Cerebellar nuclear complex (tissue), 1 donor: ENCODE results near the gene ACAD11.
A peak's percentile ranks its signal among the peaks of the same experiment; 100 is the strongest.

ENCODE experiments used
- DNase-seq, 2 experiments: peaks; one replicate each; lab custom pipeline; 2025; lab: John Stamatoyannopoulos, UW

The ACAD11 gene, protein sequence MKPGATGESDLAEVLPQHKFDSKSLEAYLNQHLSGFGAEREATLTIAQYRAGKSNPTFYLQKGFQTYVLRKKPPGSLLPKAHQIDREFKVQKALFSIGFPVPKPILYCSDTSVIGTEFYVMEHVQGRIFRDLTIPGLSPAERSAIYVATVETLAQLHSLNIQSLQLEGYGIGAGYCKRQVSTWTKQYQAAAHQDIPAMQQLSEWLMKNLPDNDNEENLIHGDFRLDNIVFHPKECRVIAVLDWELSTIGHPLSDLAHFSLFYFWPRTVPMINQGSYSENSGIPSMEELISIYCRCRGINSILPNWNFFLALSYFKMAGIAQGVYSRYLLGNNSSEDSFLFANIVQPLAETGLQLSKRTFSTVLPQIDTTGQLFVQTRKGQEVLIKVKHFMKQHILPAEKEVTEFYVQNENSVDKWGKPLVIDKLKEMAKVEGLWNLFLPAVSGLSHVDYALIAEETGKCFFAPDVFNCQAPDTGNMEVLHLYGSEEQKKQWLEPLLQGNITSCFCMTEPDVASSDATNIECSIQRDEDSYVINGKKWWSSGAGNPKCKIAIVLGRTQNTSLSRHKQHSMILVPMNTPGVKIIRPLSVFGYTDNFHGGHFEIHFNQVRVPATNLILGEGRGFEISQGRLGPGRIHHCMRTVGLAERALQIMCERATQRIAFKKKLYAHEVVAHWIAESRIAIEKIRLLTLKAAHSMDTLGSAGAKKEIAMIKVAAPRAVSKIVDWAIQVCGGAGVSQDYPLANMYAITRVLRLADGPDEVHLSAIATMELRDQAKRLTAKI

DNA sequence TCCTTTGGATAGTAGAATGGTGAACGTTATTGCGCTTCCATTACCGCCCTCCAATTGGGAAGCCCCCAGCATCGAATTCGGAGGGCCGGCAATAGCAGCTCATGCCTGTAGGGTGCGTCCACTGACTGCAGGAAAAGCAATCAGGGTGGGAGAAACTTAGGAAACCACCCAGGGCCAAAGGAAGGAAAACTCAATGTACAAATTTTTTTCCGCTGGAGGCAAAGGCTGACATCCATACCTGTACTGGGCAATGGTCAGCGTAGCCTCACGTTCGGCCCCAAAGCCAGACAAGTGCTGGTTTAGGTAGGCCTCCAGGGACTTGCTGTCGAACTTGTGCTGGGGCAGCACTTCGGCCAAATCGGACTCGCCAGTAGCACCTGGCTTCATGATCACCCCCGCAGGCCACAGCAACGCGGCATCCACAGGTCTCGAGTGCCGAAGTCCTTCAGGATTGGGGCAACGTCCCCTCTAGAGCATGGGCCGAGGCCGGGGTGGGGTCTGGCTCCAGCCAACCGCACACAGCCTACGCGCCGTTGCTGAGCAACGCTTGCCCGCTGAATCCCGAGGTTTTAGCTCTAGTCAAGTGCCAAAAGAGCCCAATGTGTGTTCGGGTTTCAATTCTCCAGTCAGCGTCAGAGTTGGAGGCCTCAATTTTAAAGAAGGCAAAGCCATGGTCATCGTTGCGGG is at the start of gene ACAD11:
TSS of gene ACAD11 (minus strand) at position 445 of the 687 bp plus-strand sequence. CDS start at position 387, 58 bp downstream.
- DNase-seq: peak in 1 of 2 experiments; percentile 46

DNA sequence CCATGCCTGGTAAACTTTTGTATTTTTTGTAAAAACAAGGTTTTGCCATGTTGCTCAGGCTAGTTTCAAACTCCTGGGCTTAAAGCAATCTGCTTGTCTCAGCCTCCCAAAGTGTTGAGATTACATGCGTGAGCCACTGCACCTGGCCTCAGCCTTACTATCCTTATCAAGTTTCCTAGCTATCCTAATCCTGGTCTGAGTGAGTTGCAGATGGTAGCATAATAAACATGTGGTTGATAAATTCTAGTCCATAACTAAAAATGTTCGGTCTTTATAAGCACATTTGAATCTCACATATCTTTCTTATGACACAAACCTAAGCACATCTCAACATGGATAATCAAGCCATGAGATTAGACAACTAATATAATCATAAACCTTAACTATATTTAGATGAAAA is 44.1 kb upstream of the ACAD11 start:
- DNase-seq: no peak

DNA sequence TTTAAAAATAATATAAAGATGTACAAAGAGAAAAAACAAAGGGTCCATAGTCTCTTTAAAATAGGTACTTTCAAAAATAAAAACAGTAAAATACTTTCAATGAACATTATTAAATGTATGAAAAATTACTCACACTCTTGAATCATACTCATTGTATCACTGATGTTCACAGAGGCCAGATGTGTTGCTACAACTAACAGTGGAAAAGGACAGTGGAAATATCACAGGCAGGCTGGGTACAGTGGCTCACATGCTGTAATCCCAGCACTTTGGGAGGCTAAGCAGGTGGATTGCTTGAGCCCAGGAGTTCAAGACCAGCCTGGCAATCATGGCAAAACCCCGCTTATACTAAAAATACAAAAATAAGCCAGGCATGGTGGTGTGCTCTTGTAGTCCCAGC is 35.8 kb upstream of the ACAD11 start:
- no peak for DNase-seq

DNA sequence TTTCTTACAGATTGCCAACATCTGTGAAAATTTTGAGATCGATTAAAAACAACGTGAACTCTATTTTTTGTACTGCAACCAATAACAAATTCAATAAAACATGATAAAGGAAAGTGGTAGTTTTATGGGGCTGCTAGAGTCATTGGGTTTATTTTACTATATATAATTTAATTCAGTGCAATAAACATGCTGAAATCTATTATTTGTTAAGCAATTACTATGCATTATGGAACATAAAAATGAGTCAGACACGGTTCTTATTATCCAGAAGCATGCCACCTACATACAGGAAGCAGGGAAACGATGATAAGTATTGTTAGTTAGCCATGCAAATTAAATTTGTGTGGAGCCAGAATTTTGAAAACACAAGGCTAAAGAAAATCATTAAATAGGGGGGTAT is 35.4 kb upstream of the ACAD11 start:
- DNase-seq: no peak

DNA sequence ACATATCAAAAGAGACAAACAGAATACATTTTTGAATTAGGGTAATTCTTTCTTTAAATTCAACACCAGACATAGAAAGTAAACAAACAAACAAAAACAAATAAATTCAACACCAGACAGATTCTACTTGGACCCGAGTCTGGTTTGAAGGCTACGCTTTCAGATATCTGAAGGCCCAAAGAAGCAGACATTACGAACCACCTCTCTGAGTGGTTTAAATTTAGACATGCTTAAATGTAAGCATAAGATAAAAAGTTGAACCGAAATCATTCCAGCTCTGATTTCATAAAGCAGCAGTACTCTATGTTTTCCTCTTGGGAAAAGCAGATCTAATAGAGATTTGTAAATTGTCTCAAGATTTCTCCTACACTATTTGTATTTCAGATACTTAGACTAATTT is 30.4 kb upstream of the ACAD11 start:
- no peak for DNase-seq

DNA sequence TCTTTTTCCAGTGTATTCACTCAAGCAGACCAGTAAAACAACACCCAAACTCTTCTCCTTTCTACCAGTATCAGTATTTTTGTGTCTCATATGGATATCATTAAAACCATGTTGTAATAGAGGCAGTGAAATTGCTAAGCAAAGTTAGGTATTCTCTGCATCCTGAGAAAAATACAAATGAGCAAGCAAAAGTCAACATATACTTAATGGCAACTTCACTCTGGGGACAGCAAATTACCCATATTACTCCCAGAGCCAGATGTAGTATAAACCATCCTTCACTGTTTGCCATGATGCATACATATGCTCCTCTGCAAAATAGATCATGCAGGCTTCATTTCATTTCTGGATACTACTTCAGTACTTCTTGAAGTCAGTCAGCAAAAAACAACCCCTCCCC is 22.6 kb upstream of the ACAD11 start:
- no peak for DNase-seq

DNA sequence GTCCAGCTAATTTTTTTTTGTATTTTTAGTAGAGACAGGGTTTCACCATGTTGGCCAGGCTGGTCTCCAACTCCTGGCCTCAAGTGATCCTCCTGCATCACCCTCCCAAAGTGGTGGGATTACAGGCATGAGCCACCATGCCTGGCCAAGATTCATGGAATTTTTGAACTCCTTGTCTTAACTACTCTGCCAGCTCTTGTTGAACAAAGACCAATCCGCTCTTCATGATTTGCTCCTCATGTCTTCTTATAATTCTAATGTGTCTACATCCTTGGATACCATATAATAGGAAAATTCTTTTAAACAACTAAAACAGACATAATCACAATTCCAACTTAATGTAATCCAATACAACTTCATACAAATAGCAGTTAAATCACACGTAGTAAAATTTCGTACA is 21.8 kb upstream of the ACAD11 start:
- DNase-seq: no peak

DNA sequence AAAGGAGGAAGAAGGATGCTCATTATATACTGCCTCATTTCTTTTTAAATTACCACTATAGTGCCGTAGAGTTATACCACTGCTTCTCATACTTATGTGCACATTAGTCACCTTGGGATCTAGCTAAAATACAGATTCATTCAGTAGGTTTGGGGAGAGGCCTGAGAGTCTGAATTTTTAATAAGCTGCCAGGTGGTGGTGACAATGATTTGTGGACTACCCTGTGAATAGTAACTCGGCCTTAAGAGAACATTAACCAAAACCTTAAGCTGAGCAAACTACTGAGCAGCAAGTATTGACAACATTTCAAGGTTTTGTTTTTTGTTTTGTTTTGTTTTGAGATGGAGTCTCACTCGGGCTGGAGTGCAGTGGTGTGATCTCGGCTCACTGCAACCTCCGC is 20.3 kb upstream of the ACAD11 start:
- no peak for DNase-seq

DNA sequence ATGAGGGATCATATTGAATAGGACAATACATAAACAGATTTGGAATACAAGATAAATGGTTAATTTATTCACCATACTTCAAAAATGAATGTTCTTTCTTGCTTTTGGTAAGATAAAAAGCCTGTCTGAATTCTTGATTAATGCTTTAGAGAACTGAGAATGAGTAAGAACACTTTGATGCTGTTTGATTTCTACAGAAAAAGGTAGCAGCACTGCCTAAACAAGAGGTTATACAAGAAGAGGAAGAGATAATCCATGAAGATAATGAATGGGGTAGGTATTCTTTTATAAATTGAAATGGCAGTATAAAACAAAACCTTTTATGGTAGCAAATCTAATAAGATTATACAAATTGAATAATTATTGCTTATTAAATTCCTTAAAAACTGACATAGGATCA is 15.8 kb upstream of the ACAD11 start:
- no peak for DNase-seq

DNA sequence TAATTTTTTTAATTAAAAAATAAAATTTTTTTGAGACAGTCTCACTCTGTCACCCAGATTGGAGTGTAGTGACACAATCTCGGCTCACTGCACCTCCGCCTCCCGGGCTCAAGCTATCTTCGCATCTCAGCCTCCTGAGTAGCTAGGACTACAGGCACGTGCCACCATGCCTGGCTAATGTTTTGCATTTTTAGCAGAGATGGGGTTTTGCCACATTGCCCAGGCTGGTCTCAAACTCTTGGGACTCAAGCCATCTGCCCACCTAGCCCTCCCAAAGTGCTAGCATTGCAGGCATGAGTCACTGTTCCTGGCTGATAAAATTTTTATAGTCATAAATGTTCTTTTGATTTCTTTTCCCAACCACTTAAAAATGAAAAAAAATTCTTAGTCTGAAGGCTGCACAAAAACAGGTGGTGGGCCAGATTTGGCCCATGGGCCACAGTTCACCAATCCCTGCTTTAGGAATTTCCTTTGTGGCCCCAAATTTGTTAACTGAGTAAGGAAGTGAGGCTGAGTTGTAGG is 9.7 kb upstream of the ACAD11 start:
- DNase-seq: no peak

DNA sequence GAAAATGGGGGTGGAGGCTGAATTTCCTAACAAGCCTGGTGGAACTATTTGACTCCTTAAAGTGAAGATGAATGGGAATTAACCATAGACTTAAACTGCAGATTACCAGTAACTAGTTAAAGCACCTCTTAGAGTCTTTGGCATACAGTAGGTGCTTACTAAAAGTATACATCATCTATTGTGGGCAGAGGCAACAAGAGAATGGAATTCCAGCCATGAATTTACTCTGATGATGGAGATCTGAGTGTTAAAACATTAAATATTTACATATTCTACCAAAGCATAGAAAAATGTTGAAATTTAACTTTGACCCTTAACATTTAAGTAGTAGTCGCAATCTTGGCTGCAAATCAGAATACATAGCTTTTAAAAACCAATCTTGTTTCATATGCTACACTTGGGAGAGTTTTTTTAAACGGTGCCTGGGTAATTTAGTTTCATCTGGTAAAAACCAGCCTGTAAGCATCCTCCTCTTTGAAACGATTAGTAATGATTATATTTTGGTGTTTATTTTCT is 5.7 kb upstream of the ACAD11 start:
- DNase-seq: no peak

DNA sequence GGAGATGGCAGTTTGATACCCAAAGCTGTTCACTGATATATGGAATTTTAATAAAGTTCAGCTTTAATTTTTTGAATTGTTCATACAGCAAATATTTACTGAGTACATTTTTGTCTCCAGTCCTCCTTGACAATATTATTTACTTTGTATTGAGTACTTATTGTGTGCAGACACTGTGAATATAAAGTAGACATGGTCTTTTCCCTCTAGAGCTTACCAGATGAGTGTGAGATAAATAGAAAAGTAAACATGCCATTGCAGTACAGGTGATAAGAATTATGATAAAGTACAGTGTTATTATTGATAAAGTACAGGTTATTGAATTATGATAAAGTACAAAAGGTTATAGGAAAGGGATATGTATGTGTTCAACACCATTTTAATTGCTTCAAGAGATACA is 2.6 kb upstream of the ACAD11 start:
- no peak for DNase-seq

DNA sequence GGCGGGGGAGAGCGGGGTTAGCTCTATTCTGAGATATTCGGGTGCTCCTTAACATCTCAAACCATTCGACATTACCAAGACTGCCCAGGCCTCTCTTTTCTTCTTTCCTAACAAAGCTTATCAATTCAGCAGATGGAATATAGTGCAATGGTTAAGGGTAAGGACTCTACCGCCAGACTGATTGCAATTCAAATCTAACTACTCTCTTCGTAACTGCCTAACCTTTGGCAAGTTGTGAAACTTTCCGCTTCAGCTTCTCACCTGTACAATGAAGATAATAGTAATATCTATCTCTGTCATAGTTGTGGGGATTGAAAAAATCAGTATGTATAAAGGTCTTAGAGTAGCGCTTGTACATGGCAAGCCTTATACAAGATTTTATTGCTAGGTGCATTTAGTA is 1.5 kb upstream of the ACAD11 start:
- no peak for DNase-seq

DNA sequence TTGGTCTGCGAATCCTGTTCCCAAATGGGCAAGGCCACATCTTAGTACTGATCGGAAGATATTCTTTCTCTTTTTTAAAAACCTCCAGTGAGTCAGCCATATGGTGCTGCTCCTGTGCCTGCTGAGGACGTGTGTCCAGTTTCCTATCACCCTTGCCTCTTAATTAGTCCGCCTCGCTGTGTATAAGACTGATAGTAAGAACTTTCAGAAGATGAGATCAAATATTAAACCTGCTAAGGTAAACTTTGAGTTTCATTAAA is 1.1 kb upstream of the ACAD11 start:
- DNase-seq: no peak

DNA sequence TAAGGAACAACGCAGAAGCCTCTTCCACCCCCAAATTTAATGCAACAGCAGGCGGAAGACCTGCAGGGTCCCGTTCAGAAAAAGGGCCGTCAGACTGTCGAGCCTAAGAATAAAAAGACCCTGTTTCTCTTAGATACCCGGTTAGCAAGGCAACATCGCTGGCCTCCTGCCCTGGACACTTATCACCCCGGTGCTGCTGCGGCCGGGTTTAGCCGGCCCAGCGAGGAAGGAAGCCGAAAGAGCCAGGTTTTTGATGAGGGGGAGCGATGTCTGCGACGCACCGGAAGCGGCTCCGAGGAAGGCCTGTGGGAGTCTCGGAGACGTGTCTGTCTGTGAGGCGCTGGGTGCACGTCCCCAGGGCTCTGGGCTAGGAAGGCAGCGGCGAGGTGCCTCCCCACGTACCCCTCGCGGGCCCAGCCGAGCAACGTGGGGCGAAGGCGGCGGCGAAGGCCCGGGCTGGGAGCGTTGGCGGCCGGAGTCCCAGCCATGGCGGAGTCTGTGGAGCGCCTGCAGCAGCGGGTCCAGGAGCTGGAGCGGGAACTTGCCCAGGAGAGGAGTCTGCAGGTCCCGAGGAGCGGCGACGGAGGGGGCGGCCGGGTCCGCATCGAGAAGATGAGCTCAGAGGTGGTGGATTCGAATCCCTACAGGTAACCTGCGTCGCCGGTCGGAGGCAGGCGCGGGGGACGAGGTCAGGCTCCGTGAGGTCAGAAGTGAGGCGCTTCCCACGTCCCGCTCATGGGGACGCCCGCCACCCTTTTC is 622 bp upstream of the ACAD11 start, which contains the start of gene UBA5:
TSS of gene UBA5 (plus strand) at position 278 of the 759 bp plus-strand sequence. CDS start at position 487, 209 bp downstream.
- peak in 1 of 2 experiments; percentile 44 for DNase-seq

DNA sequence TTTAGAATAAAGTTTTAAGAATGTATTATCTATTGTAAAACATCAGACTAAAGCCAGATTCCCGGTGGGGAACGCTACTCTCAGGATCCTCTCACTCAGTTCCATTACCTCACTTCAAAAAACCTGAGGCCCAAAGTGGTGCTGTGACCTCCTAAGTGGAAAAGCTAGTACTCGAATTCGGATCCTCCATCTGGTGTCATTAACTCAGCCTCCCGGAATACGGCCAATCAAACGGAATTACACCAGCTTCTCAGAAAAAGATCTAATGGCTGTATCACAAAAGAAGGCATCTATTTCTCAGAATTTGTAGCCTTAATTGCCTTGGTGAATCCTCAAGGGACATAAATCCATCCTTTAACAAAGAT is 627 bp downstream of the ACAD11 start:
- DNase-seq: peak in 1 of 2 experiments; percentile 46

DNA sequence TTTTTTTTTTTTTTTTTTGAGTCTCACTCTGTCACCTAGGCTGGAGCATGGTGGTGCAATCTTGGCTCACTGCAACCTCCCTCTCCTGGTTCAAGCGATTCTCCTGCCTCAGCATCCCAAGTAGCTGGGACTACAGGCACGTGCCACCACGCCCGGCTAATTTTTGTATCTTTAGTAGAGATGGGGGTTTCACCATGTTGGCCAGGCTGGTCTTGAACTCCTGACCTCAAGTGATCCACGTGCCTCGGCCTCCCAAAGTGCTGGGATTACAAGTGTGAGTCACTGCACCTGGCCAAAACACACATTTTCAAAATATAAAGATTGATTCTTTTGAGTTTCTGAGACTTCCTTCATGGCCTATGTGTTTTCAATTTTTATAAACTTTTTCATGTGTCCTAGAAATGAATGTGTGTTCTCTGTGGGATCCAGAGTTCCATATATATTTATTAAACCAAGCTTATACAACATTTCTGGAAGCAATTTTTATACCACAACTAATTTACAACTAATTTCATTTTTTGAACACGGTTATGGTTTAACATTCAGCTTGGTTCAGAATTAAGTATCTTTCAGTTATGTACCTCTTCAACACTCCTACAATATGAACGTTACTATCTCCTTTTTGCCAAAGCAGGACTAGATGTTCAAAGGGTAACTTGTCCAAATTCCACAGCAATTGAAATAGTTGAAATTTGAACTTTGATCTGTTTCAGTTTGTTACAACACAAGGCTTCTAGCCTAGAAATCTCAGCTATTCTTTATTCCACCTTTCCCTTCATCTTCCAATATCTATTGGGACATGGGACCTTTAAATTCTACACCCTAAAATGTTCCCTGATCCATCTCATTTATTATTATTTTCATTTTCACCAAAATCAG is 1.5 kb downstream of the ACAD11 start:
- no peak for DNase-seq

DNA sequence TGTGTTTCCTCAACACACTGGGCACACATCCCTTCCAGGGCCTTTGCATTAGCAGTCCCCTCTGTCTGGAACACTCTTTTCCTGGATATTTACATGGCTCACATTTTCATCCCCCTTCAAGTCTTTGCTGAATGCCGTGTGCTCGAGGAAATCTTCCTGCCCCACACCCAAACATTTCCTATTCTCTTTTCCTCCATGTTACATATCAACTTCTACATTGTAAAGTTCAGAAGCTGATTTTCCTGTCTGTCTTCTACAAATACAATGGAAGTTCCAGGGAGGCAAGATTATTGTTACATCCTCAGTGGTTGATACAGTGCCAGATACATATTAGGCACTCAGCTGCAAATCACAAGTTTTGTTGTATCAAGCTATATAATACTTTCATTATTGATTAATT is 4.1 kb downstream of the ACAD11 start:
- no peak for DNase-seq

DNA sequence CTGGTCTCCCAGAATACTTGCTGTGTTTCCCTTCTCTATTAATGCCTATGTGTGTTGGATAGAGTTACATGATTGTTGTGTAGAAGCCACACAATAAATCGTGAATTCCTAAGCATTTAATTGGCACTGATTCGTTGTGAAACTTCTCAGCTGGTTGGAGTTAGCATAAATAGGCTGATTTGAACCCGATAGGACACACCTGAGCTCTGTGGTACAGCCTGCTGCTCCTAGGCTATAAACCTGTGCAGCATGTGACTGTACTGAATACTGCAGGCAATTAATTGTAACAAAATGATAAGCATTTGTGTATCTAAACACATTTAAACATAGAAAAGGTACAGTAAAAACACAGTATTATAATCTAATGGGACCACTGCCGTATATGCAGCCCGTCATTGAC is 4.9 kb downstream of the ACAD11 start:
- DNase-seq: no peak

DNA sequence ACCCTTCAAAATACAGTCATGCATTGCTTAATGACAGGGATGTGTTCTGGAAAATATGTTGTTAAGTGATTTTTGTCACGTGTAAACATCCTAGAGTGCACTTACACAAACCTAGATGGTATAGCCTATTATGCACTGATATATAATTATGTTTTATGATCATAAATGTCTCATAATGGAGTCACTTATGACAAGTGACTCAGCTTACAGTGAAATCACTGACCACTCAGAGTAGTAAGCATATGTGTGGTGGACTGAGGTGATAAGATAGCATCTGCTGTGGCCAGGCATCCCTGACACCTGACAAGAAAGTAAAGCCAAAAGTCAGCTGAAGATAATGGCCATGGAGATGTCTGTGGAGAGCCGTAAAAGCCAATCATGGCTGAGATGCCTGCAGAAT is 5.4 kb downstream of the ACAD11 start:
- DNase-seq: no peak
